ENCODE data around the gene PLAC1. TPM values are rescaled to one million over a fixed set of nuclear protein-coding genes. Genes with fewer than 3 reads are reported as not detected.

PLAC1 gene
- total and polyA plus RNA-seq, 2 of the 4 experiments (the other 2 are of a cell fraction) = 0.36 to 0.74 TPM

DNA sequence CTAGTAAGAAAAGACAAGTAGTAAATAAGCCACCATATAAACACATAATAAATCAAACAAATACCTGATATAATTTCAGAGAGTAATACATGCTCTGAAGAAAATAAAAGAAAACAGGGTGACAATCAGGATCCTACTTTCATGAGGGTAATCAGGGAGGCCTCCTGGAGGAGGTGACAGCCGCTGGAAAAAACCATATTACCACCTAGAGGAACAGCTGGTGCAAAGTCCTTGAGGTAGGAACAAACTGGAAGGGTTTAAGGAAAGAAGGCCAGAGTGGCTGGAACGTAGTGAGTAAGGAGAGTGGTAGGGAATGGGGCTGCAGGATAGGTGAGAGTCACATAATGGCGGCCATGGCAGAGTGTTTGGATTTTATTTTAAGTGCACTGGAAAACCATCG, 19.1 kb upstream of the PLAC1 start:
- H3K27me3 ChIP-seq (ENCODE audit: control insufficient read depth, insufficient read depth, low read length) = no peaks in the 10 kb centered on the region
- no peak overlapping the region for H4K5ac ChIP-seq (ENCODE audit: low read depth, low read length)
- peak overlapping the region; percentile 5; the same call in 1 of the 2 replicates for H2BK20ac ChIP-seq (ENCODE audit: low read depth, low read length)
- H3K18ac ChIP-seq (ENCODE audit: low read depth, low read length) = no peak overlapping the region; the same call in 1 of the 2 replicates
- H3K36me3 ChIP-seq (ENCODE audit: control insufficient read depth, insufficient read depth, low read length) = no peaks in the 10 kb centered on the region
- ChIA-PET POLR2A (ENCODE audit: unreplicated experiment) (no interaction called here), CTCF (no interaction called here)
- no peak overlapping the region for H3K4me2 ChIP-seq (ENCODE audit: low read depth, low read length)
- no peaks in the 10 kb centered on the region for H3K79me1 ChIP-seq (ENCODE audit: low read depth in 1 of 2, low read length in 2 of 2)
- peak overlapping the region; percentile 77 for H3K4ac ChIP-seq (ENCODE audit: low read depth, low read length)
- no peak overlapping the region; the same call in 1 of the 2 replicates for H2AK5ac ChIP-seq (ENCODE audit: low read depth, low read length)
- H3K9me1 ChIP-seq (ENCODE audit: insufficient read depth, low read length) = peaks cover 10% of the 10 kb centered on the region; the same call in 1 of the 2 replicates
- no TSS peak for BruUV-seq (replicated peaks)
- peaks cover 11% of the 10 kb centered on the region for H3K4me1 ChIP-seq (ENCODE audit: control insufficient read depth, insufficient read depth, low read length)
- no peak overlapping the region for H2AFZ ChIP-seq (replicated peaks; ENCODE audit: low read length, poor library complexity)
- H2BK120ac ChIP-seq (ENCODE audit: low read depth, low read length) = peak overlapping the region; percentile 93; the same call in 1 of the 2 replicates
- H3K9ac ChIP-seq (ENCODE audit: low read depth, low read length) = no peak overlapping the region
- H3K23ac ChIP-seq (ENCODE audit: low read depth, low read length) = no peak overlapping the region
- H3K9me3 ChIP-seq (ENCODE audit: control insufficient read depth, insufficient read depth, low read length) = no peaks in the 10 kb centered on the region
- no peak overlapping the region for H3K4me3 ChIP-seq (ENCODE audit: insufficient read depth, low read depth, low read length)
- no peak for ATAC-seq (ENCODE audit: low read depth)
- H3K14ac ChIP-seq (replicated peaks; ENCODE audit: low read depth, low read length) = no peak overlapping the region
- no peak overlapping the region for H2AK9ac ChIP-seq (replicated peaks; ENCODE audit: low read depth, low read length, poor library complexity)
- H2BK15ac ChIP-seq (ENCODE audit: low read depth, low read length) = peak overlapping the region; percentile 88; the same call in 1 of the 3 replicates
- no peaks in the 10 kb centered on the region for H4K20me1 ChIP-seq (ENCODE audit: insufficient read depth, low read length)
- H4K8ac ChIP-seq (ENCODE audit: low read depth in 2 of 2, low read length in 2 of 2) = no peak overlapping the region; a peak in 1 of 4 replicates
- no peak for DNase-seq
- H4K91ac ChIP-seq (ENCODE audit: insufficient read depth, low read depth, low read length) = 0 out of 2 replicates have a peak overlapping the region, but pooled peaks have one; percentile 36
- dilution Hi-C loops (cut with HindIII; ENCODE audit: low sequenced_read_pairs, unreplicated experiment) (no loop called here), intact Hi-C loops (cut with micrococcal nuclease) (no loop called here), in situ Hi-C loops (cut with MboI; ENCODE audit: low sequenced_read_pairs) (no loop called here)
- WGBS, 2 experiments (ENCODE audit: extremely low coverage in 2 of 2, insufficient read length in 1 of 2) = 75% methylated on average over 3 of the region's 4 CpGs; no CpG with 5 or more reads in 1 of the 2 experiments
- no peak for TF ChIP-seq SMC3 (IDR thresholded peaks at IDR 0.05; ENCODE audit: low read depth, low read length)
- no peak for TF ChIP-seq RCOR1 (IDR thresholded peaks at IDR 0.05; ENCODE audit: insufficient replicate concordance, low read length)
- no peak for TF ChIP-seq POLR2A (IDR thresholded peaks at IDR 0.05; ENCODE audit: low read depth, low read length)
- TF ChIP-seq CHD1 (IDR thresholded peaks at IDR 0.05; ENCODE audit: low read depth, low read length) = no peak
- no peak for TF ChIP-seq CEBPB (IDR thresholded peaks at IDR 0.05; ENCODE audit: low read depth, low read length)
- TF ChIP-seq, protein P1, sequence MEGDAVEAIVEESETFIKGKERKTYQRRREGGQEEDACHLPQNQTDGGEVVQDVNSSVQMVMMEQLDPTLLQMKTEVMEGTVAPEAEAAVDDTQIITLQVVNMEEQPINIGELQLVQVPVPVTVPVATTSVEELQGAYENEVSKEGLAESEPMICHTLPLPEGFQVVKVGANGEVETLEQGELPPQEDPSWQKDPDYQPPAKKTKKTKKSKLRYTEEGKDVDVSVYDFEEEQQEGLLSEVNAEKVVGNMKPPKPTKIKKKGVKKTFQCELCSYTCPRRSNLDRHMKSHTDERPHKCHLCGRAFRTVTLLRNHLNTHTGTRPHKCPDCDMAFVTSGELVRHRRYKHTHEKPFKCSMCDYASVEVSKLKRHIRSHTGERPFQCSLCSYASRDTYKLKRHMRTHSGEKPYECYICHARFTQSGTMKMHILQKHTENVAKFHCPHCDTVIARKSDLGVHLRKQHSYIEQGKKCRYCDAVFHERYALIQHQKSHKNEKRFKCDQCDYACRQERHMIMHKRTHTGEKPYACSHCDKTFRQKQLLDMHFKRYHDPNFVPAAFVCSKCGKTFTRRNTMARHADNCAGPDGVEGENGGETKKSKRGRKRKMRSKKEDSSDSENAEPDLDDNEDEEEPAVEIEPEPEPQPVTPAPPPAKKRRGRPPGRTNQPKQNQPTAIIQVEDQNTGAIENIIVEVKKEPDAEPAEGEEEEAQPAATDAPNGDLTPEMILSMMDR (conservative IDR thresholded peaks at IDR 0.05; ENCODE audit: low read depth, low read length) = no peak
- TF ChIP-seq MXI1 (IDR thresholded peaks at IDR 0.05; ENCODE audit: borderline replicate concordance, low read depth, low read length) = no peak
- no peak for TF ChIP-seq MAZ (IDR thresholded peaks at IDR 0.05; ENCODE audit: borderline replicate concordance, low read depth, low read length)
- no peak overlapping the region for H3K27ac ChIP-seq (ENCODE audit: insufficient read depth, low read length)
- no peak overlapping the region for H2BK5ac ChIP-seq (ENCODE audit: low read depth, low read length, poor library complexity, severe bottlenecking)
- H3K56ac ChIP-seq (ENCODE audit: extremely low read depth, insufficient read depth, low read length) = no peak overlapping the region

All from IMR-90 (cell line).